GM23338 (cell line): Measurements from ENCODE around the gene ZBBX.

ENCODE experiments used
- CREB1 ChIP-seq: fragments of 250-450 bp; sonication (Bioruptor Pico); IDR thresholded peaks from 2 replicates; pipeline ENCODE4 v1.5.0; 2020; ENCODE audit warnings: low read depth, mild to moderate bottlenecking, moderate library complexity
- CTCF ChIP-seq, 2 experiments: fragments of 200-600 bp in 1 of 2; sonication (generic) in 1 of 2; conservative IDR thresholded peaks; 2 replicates each; pipeline versions ENCODE4 v1.5.1 to v1.6.1; 2016 to 2017; ENCODE audit warnings: antibody characterized with exemption in 2 of 2, low read depth in 2 of 2, mild to moderate bottlenecking in 2 of 2, moderate library complexity in 1 of 2
- EZH2 ChIP-seq: fragments of 200-600 bp; sonication (generic); IDR thresholded peaks from one replicate; pipeline ENCODE4 v1.8.0; 2017; ENCODE audit warnings: antibody characterized with exemption, mild to moderate bottlenecking, low read depth; ENCODE audit not compliant: unreplicated experiment
- EZH2phosphoT487 ChIP-seq: fragments of 200-600 bp; sonication (generic); IDR thresholded peaks from one replicate; pipeline ENCODE4 v1.8.1; 2018; ENCODE audit warnings: antibody characterized with exemption; ENCODE audit not compliant: unreplicated experiment
- POLR2AphosphoS5 ChIP-seq: IDR thresholded peaks from 2 replicates; pipeline ENCODE4 v1.6.1; 2016; ENCODE audit warnings: antibody characterized with exemption, low read depth
- REST ChIP-seq: IDR thresholded peaks from one replicate; pipeline ENCODE4 v1.6.1; 2018; ENCODE audit warnings: antibody characterized with exemption; ENCODE audit not compliant: unreplicated experiment
- STAT1 ChIP-seq: IDR thresholded peaks from one replicate; pipeline ENCODE4 v1.6.1; 2016; ENCODE audit warnings: antibody characterized with exemption; ENCODE audit not compliant: unreplicated experiment
- ZNF331 ChIP-seq: fragments of 250-450 bp; sonication (Bioruptor Pico); IDR thresholded peaks from 2 replicates; pipeline ENCODE4 v1.5.0; 2020; ENCODE audit warnings: low read depth, mild to moderate bottlenecking, moderate library complexity

GRCh38 chr3:167323572-167323971, 56.5 kb downstream of the ZBBX start:
- no peak for TF ChIP-seq POLR2AphosphoS5
- TF ChIP-seq CTCF (conservative IDR thresholded peaks at IDR 0.05; ENCODE audit: low read depth in 2 of 2) = no peak
- TF ChIP-seq EZH2 = no peak
- no peak for TF ChIP-seq EZH2phosphoT487
- no peak for TF ChIP-seq ZNF331 (CRISPR knock-in tag)
- no peak for TF ChIP-seq STAT1
- no peak for TF ChIP-seq REST
- TF ChIP-seq CREB1 (CRISPR knock-in tag) = no peak
